Astrocyte of the hippocampus (primary cell): ENCODE measurements around the gene LRP2BP.
"Not testable (repeated sequence)": the region's sequence is repeated elsewhere in the genome, so short reads cannot be mapped to it uniquely, and the experiment has no call there.

Source experiments
- DNase-seq: peaks from one replicate; pipeline ENCODE4 v3.0.0; 2011; ENCODE audit warnings: low read depth, low spot score

Gene LRP2BP

GRCh38 chr4:185328586-185328985 is 67.1 kb downstream of the LRP2BP start:
- no peak for DNase-seq

- DNase-seq: not testable (repeated sequence)
Observed at GRCh38 chr4:185325721-185326120, 70.0 kb downstream of the LRP2BP start.

GRCh38 chr4:185324361-185324760 is 71.4 kb downstream of the LRP2BP start:
- DNase-seq: not testable (repeated sequence)

GRCh38 chr4:185323606-185324005 is 72.1 kb downstream of the LRP2BP start:
- DNase-seq: no peak

- DNase-seq: no peak
Observed at GRCh38 chr4:185322803-185323202, 72.9 kb downstream of the LRP2BP start.

- DNase-seq: no peak
Observed at GRCh38 chr4:185318679-185319078, 77.0 kb downstream of the LRP2BP start.

GRCh38 chr4:185317880-185318279 is 77.8 kb downstream of the LRP2BP start:
- no peak for DNase-seq

- DNase-seq: not testable (repeated sequence)
Observed at GRCh38 chr4:185317462-185317861, 78.3 kb downstream of the LRP2BP start.
